LNCAP (cell line): ENCODE data around the gene CYP2A13.

Source experiments
- CTCF ChIP-seq: fragments of 450-650 bp; IDR thresholded peaks from 2 replicates; pipeline ENCODE4 v1.5.1; 2017; ENCODE audit warnings: mild to moderate bottlenecking

CYP2A13 gene

GRCh38 chr19:41089959-41090358, 1.7 kb downstream of the CYP2A13 start:
- TF ChIP-seq CTCF: no peak

- no peak for TF ChIP-seq CTCF
Measured at GRCh38 chr19:41095703-41096102, 7.5 kb downstream of the CYP2A13 start.

DNA sequence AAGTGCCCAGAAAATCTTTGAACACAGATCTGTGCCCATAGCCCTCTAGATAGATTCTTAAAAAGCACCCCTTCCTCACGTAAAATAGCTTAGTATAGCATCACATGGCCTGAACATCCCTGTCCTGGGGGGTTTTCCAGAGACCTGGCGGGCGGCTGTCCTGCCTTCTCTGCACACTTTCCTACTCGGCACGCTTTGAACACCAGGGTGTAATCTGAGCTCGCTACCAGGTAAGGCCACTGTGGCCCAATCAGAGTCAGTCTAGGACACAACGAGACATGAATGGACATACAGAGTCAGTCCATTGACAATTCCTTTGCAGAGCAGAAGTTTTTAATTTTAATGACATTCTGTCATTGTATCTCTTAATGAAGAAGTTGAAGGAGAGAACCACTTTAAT, 8.1 kb downstream of the CYP2A13 start:
- TF ChIP-seq CTCF: no peak

DNA sequence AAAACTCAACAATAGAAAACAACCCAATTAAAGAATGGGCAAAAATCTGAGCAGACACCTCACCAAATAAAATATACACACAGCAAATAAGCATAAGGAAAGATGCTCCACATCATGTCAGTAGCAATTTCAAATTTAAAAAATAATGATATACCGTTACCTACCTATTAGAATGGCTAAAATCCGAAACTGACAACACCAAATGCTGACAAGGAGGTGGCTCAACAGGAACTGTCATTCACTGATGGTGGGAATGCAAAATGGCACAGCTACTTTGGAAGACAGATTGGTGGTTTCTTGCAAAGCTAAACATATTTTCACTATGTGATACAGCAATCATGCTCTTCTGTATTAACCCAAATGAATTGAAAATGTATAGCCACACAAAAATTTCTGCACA, 9.1 kb downstream of the CYP2A13 start:
- no peak for TF ChIP-seq CTCF

GRCh38 chr19:41098762-41099161, 10.5 kb downstream of the CYP2A13 start:
- no peak for TF ChIP-seq CTCF

DNA sequence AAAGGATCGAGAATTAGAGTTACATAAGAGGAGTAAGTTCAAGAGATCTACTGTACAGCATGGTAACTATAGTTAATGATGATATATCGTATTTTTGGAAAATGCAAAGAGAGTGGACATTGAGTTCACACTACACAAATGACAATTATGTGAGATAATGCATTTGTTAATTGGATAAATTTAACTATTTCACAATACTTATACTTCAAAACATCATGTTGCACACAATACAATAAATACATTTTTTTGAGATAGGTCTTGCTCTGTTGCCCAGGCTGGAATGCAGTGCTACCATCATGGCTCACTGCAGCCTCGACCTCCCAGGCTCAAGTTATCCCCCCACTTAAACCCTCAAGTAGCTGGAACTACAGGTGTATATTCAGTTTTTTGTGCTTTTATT, 17.9 kb downstream of the CYP2A13 start:
- TF ChIP-seq CTCF: no peak

- TF ChIP-seq CTCF: no peak
Measured at GRCh38 chr19:41111296-41111695, 23.0 kb downstream of the CYP2A13 start.

- TF ChIP-seq CTCF: no peak
Measured at GRCh38 chr19:41111750-41112295, 23.6 kb downstream of the CYP2A13 start.
